ENCODE results near the gene MRPL30.

- TF ChIP-seq, protein P1, sequence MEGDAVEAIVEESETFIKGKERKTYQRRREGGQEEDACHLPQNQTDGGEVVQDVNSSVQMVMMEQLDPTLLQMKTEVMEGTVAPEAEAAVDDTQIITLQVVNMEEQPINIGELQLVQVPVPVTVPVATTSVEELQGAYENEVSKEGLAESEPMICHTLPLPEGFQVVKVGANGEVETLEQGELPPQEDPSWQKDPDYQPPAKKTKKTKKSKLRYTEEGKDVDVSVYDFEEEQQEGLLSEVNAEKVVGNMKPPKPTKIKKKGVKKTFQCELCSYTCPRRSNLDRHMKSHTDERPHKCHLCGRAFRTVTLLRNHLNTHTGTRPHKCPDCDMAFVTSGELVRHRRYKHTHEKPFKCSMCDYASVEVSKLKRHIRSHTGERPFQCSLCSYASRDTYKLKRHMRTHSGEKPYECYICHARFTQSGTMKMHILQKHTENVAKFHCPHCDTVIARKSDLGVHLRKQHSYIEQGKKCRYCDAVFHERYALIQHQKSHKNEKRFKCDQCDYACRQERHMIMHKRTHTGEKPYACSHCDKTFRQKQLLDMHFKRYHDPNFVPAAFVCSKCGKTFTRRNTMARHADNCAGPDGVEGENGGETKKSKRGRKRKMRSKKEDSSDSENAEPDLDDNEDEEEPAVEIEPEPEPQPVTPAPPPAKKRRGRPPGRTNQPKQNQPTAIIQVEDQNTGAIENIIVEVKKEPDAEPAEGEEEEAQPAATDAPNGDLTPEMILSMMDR (IDR thresholded peaks at IDR 0.05): no peak
- TF ChIP-seq EZH2 (IDR thresholded peaks at IDR 0.05) (no peak), EZH2phosphoT487 (IDR thresholded peaks at IDR 0.05) (no peak)
Observed at GRCh38 chr2:99169534-99169933, 11.4 kb upstream of the MRPL30 start.

All from neural progenitor cell (in vitro differentiated cells).